Measurements from ENCODE around the gene MPC2. TPM values are rescaled to one million over a fixed set of nuclear protein-coding genes. Genes with fewer than 3 reads are reported as not detected.

The MPC2 gene
- total and polyA plus RNA-seq, 2 of the 8 experiments (the other 6 are each of a cell fraction or from before 2014, with no cell fraction given): 18.6 to 40.9 TPM

- TF ChIP-seq SP4 (IDR thresholded peaks at IDR 0.05; ENCODE audit: low read length) (no peak), EGR1 (IDR thresholded peaks at IDR 0.05; ENCODE audit: borderline replicate concordance, low read depth, low read length) (no peak), GTF2F1 (IDR thresholded peaks at IDR 0.05; ENCODE audit: borderline replicate concordance, low read depth, low read length) (no peak), CBX8 (IDR thresholded peaks at IDR 0.05; ENCODE audit: borderline replicate concordance, low read depth, low read length) (no peak), BCL11A (IDR thresholded peaks at IDR 0.05; ENCODE audit: low read depth in 2 of 2, low read length in 2 of 2) (no peak), TEAD4 (IDR thresholded peaks at IDR 0.05; ENCODE audit: low read depth, low read length) (no peak)
Measured at GRCh38 chr1:167904652-167905130, 32.2 kb downstream of the MPC2 start (continued).
